Neuronal stem cell (in vitro differentiated cells): ENCODE measurements around the gene UCHL3.

Source experiments
- DNase-seq: peaks from one replicate; pipeline ENCODE4 v3.0.0-alpha.2; 2013; ENCODE audit warnings: low spot score
- H2AFZ ChIP-seq: one replicate; pipeline ENCODE4 v1.6.1; 2013; ENCODE audit warnings: mild to moderate bottlenecking, low read length, inconsistent platforms
- H2AK5ac ChIP-seq: 2 replicates; pipeline ENCODE4 v1.6.1; 2013; ENCODE audit warnings: low read depth, mild to moderate bottlenecking, inconsistent platforms, low read length, moderate library complexity, mixed read lengths
- H2BK120ac ChIP-seq: 2 replicates; pipeline ENCODE4 v1.6.1; 2013; ENCODE audit warnings: low read depth, mild to moderate bottlenecking, inconsistent platforms, low read length, moderate library complexity, mixed read lengths
- H2BK12ac ChIP-seq: one replicate; pipeline ENCODE4 v1.6.1; 2013; ENCODE audit warnings: low read length, inconsistent platforms
- H2BK15ac ChIP-seq: 2 replicates; pipeline ENCODE4 v1.6.1; 2013; ENCODE audit warnings: mild to moderate bottlenecking, low read length, inconsistent platforms, mixed read lengths
- H2BK5ac ChIP-seq: one replicate; pipeline ENCODE4 v1.6.1; 2013; ENCODE audit warnings: inconsistent platforms, mild to moderate bottlenecking, low read length, moderate library complexity
- H3K14ac ChIP-seq: one replicate; pipeline ENCODE4 v1.6.1; 2013; ENCODE audit warnings: low read length, inconsistent platforms
- H3K18ac ChIP-seq: 2 replicates; pipeline ENCODE4 v1.6.1; 2013; ENCODE audit warnings: low read length, inconsistent platforms
- H3K23ac ChIP-seq: 2 replicates; pipeline ENCODE4 v1.6.1; 2013; ENCODE audit warnings: low read depth, mild to moderate bottlenecking, mixed read lengths, low read length, inconsistent platforms; ENCODE audit not compliant: poor library complexity
- H3K27ac ChIP-seq: replicated peaks from 3 replicates; pipeline ENCODE4 v1.5.1; 2013; ENCODE audit warnings: low read length, inconsistent platforms
- H3K27me3 ChIP-seq, 3 experiments: 2 replicates each; pipeline ENCODE4 v1.6.1; 2013; ENCODE audit warnings: low read length in 3 of 3, mild to moderate bottlenecking in 2 of 3, inconsistent platforms in 1 of 3, low read depth in 1 of 3, mixed read lengths in 1 of 3, moderate library complexity in 1 of 3; ENCODE audit not compliant: control insufficient read depth in 3 of 3, insufficient read depth in 3 of 3
- H3K36me3 ChIP-seq, 2 donors: replicated peaks in 1 of 2; 2 replicates each; pipeline ENCODE4 v1.6.1; 2013; ENCODE audit warnings: low read length in 2 of 2; ENCODE audit not compliant: control insufficient read depth in 2 of 2, insufficient read depth in 2 of 2
- H3K4ac ChIP-seq: 2 replicates; pipeline ENCODE4 v1.6.1; 2013; ENCODE audit warnings: inconsistent platforms, mild to moderate bottlenecking, low read length, moderate library complexity
- H3K4me1 ChIP-seq, 2 donors: 1 replicate in 1 of 2; 2 replicates in 1 of 2; pipeline ENCODE4 v1.6.1; 2013; ENCODE audit warnings: low read length in 2 of 2, low read depth in 1 of 2; ENCODE audit not compliant: control insufficient read depth in 2 of 2, insufficient read depth in 1 of 2
- H3K4me2 ChIP-seq: one replicate; pipeline ENCODE4 v1.6.1; 2013; ENCODE audit warnings: mild to moderate bottlenecking, low read length, inconsistent platforms; ENCODE audit not compliant: insufficient read depth, poor library complexity, severe bottlenecking
- H3K4me3 ChIP-seq, 2 donors: 2 replicates each; pipeline ENCODE4 v1.5.1; 2013; ENCODE audit warnings: low read length in 2 of 2, mild to moderate bottlenecking in 2 of 2, inconsistent platforms in 1 of 2, moderate library complexity in 1 of 2
- H3K79me1 ChIP-seq: one replicate; pipeline ENCODE4 v1.6.1; 2013; ENCODE audit warnings: low read depth, mild to moderate bottlenecking, inconsistent platforms, low read length, moderate library complexity
- H3K9ac ChIP-seq: one replicate; pipeline ENCODE4 v1.6.1; 2013; ENCODE audit warnings: mild to moderate bottlenecking, low read depth, low read length, inconsistent platforms; ENCODE audit not compliant: poor library complexity
- H3K9me3 ChIP-seq, 2 donors: replicated peaks in 1 of 2; 2 replicates each; pipeline versions ENCODE3 to v1.6.1; 2013; ENCODE audit warnings: low read length in 2 of 2, mild to moderate bottlenecking in 2 of 2, inconsistent platforms in 1 of 2, low read depth in 1 of 2, mixed read lengths in 1 of 2, moderate library complexity in 1 of 2; ENCODE audit not compliant: control insufficient read depth in 2 of 2, insufficient read depth in 1 of 2
- H4K8ac ChIP-seq: one replicate; pipeline ENCODE4 v1.6.1; 2013; ENCODE audit warnings: low read depth, mild to moderate bottlenecking, inconsistent platforms, low read length, moderate library complexity
- H4K91ac ChIP-seq: one replicate; pipeline ENCODE4 v1.6.1; 2013; ENCODE audit warnings: low read length, low read depth, mild to moderate bottlenecking, inconsistent platforms; ENCODE audit not compliant: poor library complexity
- WGBS, 2 donors: extraction: QIAGEN DNeasy Blood & Tissue Kit; methylation state at CpG; one replicate each; pipeline ENCODE4 v1.1.7; 2013; ENCODE audit warnings: missing lambda C conversion rate in 2 of 2, mixed read lengths in 1 of 2; ENCODE audit not compliant: insufficient read length in 2 of 2, insufficient replicate concordance in 1 of 2; ENCODE audit errors: extremely low coverage in 2 of 2; 5-methylcytosine and 5-hydroxymethylcytosine counted together

The UCHL3 gene

GRCh38 chr13:75636436-75637180 lies 87.0 kb downstream of the UCHL3 start:
- no peaks in the 10 kb centered on the region for H3K79me1 ChIP-seq
- no peak overlapping the region for H2BK5ac ChIP-seq
- peak overlapping the region; percentile 91 for H3K4me2 ChIP-seq
- H3K36me3 ChIP-seq = no peaks in the 10 kb centered on the region
- no peaks in the 10 kb centered on the region for H3K9me3 ChIP-seq
- peak overlapping the region; percentile 78 for H3K9ac ChIP-seq
- peak overlapping the region; percentile 87 for H2BK15ac ChIP-seq
- H3K14ac ChIP-seq = no peak overlapping the region
- no peak overlapping the region for H4K91ac ChIP-seq
- DNase-seq = peak; percentile 14
- peak overlapping the region; percentile 23 for H4K8ac ChIP-seq
- H3K4me1 ChIP-seq = peaks cover 4 to 6% of the 10 kb centered on the region in 2 donors
- peak overlapping the region; percentile 99 for H2AFZ ChIP-seq
- no peak overlapping the region for H3K4ac ChIP-seq
- peak overlapping the region; percentile 69 to 80 for H3K4me3 ChIP-seq
- H2BK12ac ChIP-seq = no peak overlapping the region
- H3K23ac ChIP-seq = peak overlapping the region; percentile 95
- H3K27me3 ChIP-seq = peaks cover 8 to 29% (median 27%) of the 10 kb centered on the region in 3 experiments
- no peak overlapping the region for H2AK5ac ChIP-seq
- H3K18ac ChIP-seq = peak overlapping the region; percentile 84
- no peak overlapping the region for H2BK120ac ChIP-seq
- H3K27ac ChIP-seq = no peak overlapping the region
- no CpG with 5 or more reads among the region's 58 CpGs for WGBS, 2 donors

DNA sequence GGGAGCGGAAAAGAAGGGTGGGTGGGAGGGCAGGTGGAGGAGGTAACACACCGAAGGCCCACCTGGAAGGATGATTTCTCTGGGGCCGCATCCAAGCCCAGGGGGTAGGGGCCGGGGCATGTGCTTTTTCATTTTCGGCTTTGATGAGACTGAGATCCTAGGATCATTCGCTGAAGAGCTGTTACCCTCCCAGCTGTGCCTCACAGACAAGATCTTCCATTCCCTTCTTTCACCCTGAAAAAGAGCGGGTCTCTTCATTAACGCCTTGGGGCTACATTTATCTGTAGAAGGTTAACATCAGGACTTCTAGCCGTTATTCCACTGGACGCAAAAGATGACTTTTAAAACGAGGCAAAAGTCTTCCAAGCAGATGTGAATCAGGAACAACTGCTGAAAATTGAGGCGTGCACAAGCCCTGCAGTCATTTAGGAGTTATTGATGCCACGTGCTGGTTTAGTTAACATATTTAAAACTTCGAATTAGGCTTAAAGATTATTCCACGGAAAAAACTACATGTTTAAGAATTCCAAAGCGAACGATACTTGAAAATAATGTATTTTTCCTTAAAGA lies 87.7 kb downstream of the UCHL3 start:
- Histone ChIP-seq H2BK5ac (no peak overlapping the region), H3K4me1 (peaks cover 4 to 6% of the 10 kb centered on the region in 2 donors), H3K79me1 (no peaks in the 10 kb centered on the region), H2BK15ac (no peak overlapping the region), H3K36me3 (no peaks in the 10 kb centered on the region), H3K4me2 (no peak overlapping the region), H3K14ac (no peak overlapping the region), H3K4ac (no peak overlapping the region), H4K8ac (no peak overlapping the region), H2AK5ac (no peak overlapping the region), H3K27me3 (peaks cover 8 to 29% (median 27%) of the 10 kb centered on the region in 3 experiments), H2AFZ (no peak overlapping the region), H3K9ac (no peak overlapping the region), H3K18ac (no peak overlapping the region), H4K91ac (no peak overlapping the region), H3K9me3 (no peaks in the 10 kb centered on the region), H3K27ac (no peak overlapping the region), H2BK12ac (no peak overlapping the region), H3K23ac (no peak overlapping the region), H2BK120ac (no peak overlapping the region), H3K4me3 (peak overlapping the region in 1 of 2 donors; percentile 69)
- WGBS, 2 donors = no CpG with 5 or more reads among the region's 17 CpGs
- DNase-seq = no peak

DNA sequence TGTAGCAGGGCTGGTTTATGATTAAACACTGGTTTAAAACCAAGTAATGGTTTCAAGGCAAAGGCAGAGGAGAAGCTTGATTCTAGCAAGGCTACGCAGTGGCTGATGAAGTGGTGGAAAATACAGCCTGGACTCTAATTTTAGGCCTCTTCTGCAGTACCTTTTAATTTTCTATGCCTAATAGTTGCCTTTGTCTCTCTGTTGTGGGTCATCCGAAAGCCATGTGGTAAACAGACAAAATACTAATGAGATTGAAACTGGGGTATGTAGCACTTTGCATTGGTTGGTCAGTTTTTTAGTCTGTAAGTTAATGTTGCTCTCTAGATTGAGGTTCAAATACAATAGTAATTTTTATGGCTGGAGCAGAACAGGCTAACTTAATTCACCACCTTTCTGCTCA lies 89.9 kb downstream of the UCHL3 start:
- H2BK15ac ChIP-seq = no peak overlapping the region
- H3K4me2 ChIP-seq = no peak overlapping the region
- no peak overlapping the region for H2AK5ac ChIP-seq
- H3K9ac ChIP-seq = no peak overlapping the region
- no peak overlapping the region for H4K8ac ChIP-seq
- H3K4me3 ChIP-seq = no peak overlapping the region
- no peak overlapping the region for H2AFZ ChIP-seq
- no peak overlapping the region for H3K4ac ChIP-seq
- H3K27me3 ChIP-seq = peaks cover 8 to 29% (median 27%) of the 10 kb centered on the region in 3 experiments
- no peak overlapping the region for H3K23ac ChIP-seq
- H3K4me1 ChIP-seq = peaks cover 4 to 6% of the 10 kb centered on the region in 2 donors
- no CpG with 5 or more reads among the region's 2 CpGs for WGBS, 2 donors
- H3K9me3 ChIP-seq = no peaks in the 10 kb centered on the region
- DNase-seq = no peak
- H3K36me3 ChIP-seq = no peaks in the 10 kb centered on the region
- H4K91ac ChIP-seq = no peak overlapping the region
- no peak overlapping the region for H3K18ac ChIP-seq
- no peak overlapping the region for H2BK12ac ChIP-seq
- H3K27ac ChIP-seq = no peak overlapping the region
- no peak overlapping the region for H2BK120ac ChIP-seq
- no peak overlapping the region for H3K14ac ChIP-seq
- no peaks in the 10 kb centered on the region for H3K79me1 ChIP-seq
- H2BK5ac ChIP-seq = no peak overlapping the region

GRCh38 chr13:75641026-75641425 lies 91.4 kb downstream of the UCHL3 start:
- no peak overlapping the region for H4K91ac ChIP-seq
- no peak overlapping the region for H3K14ac ChIP-seq
- no peak overlapping the region for H2AFZ ChIP-seq
- no peaks in the 10 kb centered on the region for H3K9me3 ChIP-seq
- peak overlapping the region in 1 of 2 donors; percentile 3 for H3K4me3 ChIP-seq
- no peak overlapping the region for H4K8ac ChIP-seq
- H3K4me1 ChIP-seq = peaks cover 4% of the 10 kb centered on the region in 2 donors
- no peaks in the 10 kb centered on the region for H3K36me3 ChIP-seq
- no peak for DNase-seq
- peaks cover 8 to 24% (median 21%) of the 10 kb centered on the region in 3 experiments for H3K27me3 ChIP-seq
- H2BK5ac ChIP-seq = no peak overlapping the region
- no peak overlapping the region for H3K4me2 ChIP-seq
- no peak overlapping the region for H3K27ac ChIP-seq
- H3K9ac ChIP-seq = no peak overlapping the region
- H3K79me1 ChIP-seq = no peaks in the 10 kb centered on the region
- WGBS, 2 donors = no CpG with 5 or more reads among the region's 6 CpGs
- no peak overlapping the region for H3K18ac ChIP-seq
- H3K23ac ChIP-seq = no peak overlapping the region
- H2BK12ac ChIP-seq = no peak overlapping the region
- H2AK5ac ChIP-seq = no peak overlapping the region
- H3K4ac ChIP-seq = no peak overlapping the region
- no peak overlapping the region for H2BK15ac ChIP-seq
- H2BK120ac ChIP-seq = no peak overlapping the region
